Measurements from ENCODE around the gene UQCC5. TPM values are rescaled to one million over a fixed set of nuclear protein-coding genes. Genes with fewer than 3 reads are reported as not detected.

Gene UQCC5
- polyA plus RNA-seq, 1 donor from 2014 or later: 20.5 TPM

- H3K9ac ChIP-seq (ENCODE audit: low read length): no peak overlapping the region
- no peak overlapping the region for H3K4me3 ChIP-seq (ENCODE audit: low read length)
These were observed 40.4 kb upstream of the UQCC5 start for GRCh38 chr3:52495777-52496602.

More at GRCh38 chr3:52495777-52496602, 40.4 kb upstream of the UQCC5 start:
- Histone ChIP-seq H3K36me3 (ENCODE audit: insufficient read depth, low read length) (no peaks in the 10 kb centered on the region), H3F3A (ENCODE audit: insufficient read depth, low read length, poor library complexity, severe bottlenecking) (no peaks in the 10 kb centered on the region), H3K4me2 (ENCODE audit: low read length) (no peak overlapping the region), H4K20me1 (ENCODE audit: insufficient read depth) (no peaks in the 10 kb centered on the region), H3K9me3 (ENCODE audit: low read length) (no peaks in the 10 kb centered on the region), H2AFZ (ENCODE audit: low read depth, low read length) (no peak overlapping the region), H3K9me2 (ENCODE audit: insufficient read depth, low read length) (no peaks in the 10 kb centered on the region), H3K27ac (ENCODE audit: low read length) (no peak overlapping the region), H3K27me3 (ENCODE audit: insufficient read depth, low read depth, low read length) (no peaks in the 10 kb centered on the region), H3K79me2 (replicated peaks; ENCODE audit: insufficient read depth, low read length) (no peaks in the 10 kb centered on the region)
- TF ChIP-seq TAF1 (IDR thresholded peaks at IDR 0.05; ENCODE audit: low read depth): no peak
- TF ChIP-seq RAD21 (conservative IDR thresholded peaks at IDR 0.05): no peak
- TF ChIP-seq CTCF (IDR thresholded peaks at IDR 0.05; ENCODE audit: poor library complexity, severe bottlenecking): no peak
- TF ChIP-seq EP300 (conservative IDR thresholded peaks at IDR 0.05; ENCODE audit: poor library complexity, severe bottlenecking): no peak
- no peak for TF ChIP-seq SMC3 (conservative IDR thresholded peaks at IDR 0.05; ENCODE audit: poor library complexity)
- no peak for TF ChIP-seq MXI1 (conservative IDR thresholded peaks at IDR 0.05; ENCODE audit: poor library complexity, severe bottlenecking)
- TF ChIP-seq EZH2 (IDR thresholded peaks at IDR 0.05; ENCODE audit: borderline replicate concordance, insufficient read depth, low read length, poor library complexity, severe bottlenecking): no peak
- TF ChIP-seq REST (IDR thresholded peaks at IDR 0.05; ENCODE audit: borderline replicate concordance): no peak
- TF ChIP-seq POLR2AphosphoS5 (IDR thresholded peaks at IDR 0.05): no peak
